ENCODE results near the gene GPR158. TPM values are rescaled to one million over a fixed set of nuclear protein-coding genes. Genes with fewer than 3 reads are reported as not detected.

Gene GPR158
- total RNA-seq, 1 experiment from 2014 or later = 0.24 TPM

DNA sequence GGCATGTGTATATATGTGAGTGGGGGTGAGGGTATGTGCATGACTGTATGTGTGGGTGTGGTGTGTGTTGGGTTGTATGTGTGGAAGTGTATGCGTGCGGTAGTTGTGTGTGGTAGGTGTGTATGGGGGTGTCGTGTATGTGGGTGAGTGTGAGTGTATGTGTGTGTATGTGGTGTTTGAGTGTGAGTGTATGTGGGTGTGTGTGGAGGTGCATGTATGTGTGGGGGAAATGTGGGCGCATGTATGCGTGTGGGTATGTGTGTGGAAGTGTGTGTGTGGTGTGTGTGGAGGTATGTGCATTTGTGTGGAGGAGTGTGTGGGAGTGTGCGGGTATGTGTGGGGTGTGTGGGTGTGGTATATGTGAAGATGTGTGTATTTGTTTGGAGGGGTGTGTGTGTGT, 269.5 kb downstream of the GPR158 start:
- H3K23me2 ChIP-seq (ENCODE audit: insufficient read length, low read depth, low read length, poor library complexity, severe bottlenecking) = no peaks in the 10 kb centered on the region
- H4K5ac ChIP-seq (ENCODE audit: insufficient read length, low read depth, low read length) = no peak overlapping the region
- no peak overlapping the region for H3K23ac ChIP-seq (ENCODE audit: insufficient read length, low read depth, low read length)
- H3K9me3 Mint-ChIP-seq = peaks cover 0 to 2% of the 10 kb centered on the region in 2 experiments; a peak in 2 of 5 replicates
- no peak overlapping the region for H3K18ac ChIP-seq (ENCODE audit: insufficient read length, low read depth, low read length)
- no peak overlapping the region for H3K14ac ChIP-seq (ENCODE audit: insufficient read depth, low read length)
- no peak overlapping the region for H3K4me2 ChIP-seq (ENCODE audit: insufficient read depth, insufficient read length, low read length)
- no peaks in the 10 kb centered on the region for H3K79me1 ChIP-seq (ENCODE audit: insufficient read depth, low read depth, low read length, poor library complexity, severe bottlenecking)
- no peak overlapping the region for H3K27ac ChIP-seq (ENCODE audit: insufficient read length, low read depth, low read length)
- no peak overlapping the region for H3K4me3 Mint-ChIP-seq
- no peak overlapping the region for H3K56ac ChIP-seq (ENCODE audit: insufficient read length, low read depth, low read length)
- H3K27ac Mint-ChIP-seq = no peak overlapping the region; a peak in 2 of 7 replicates
- no peak overlapping the region for H3K4ac ChIP-seq (ENCODE audit: low read depth, low read length)
- H3K9me3 ChIP-seq (ENCODE audit: control insufficient read depth, low read depth, low read length) = no peaks in the 10 kb centered on the region
- H2BK120ac ChIP-seq (ENCODE audit: low read depth, low read length, poor library complexity, severe bottlenecking) = no peak overlapping the region
- TF ChIP-seq, protein P1, sequence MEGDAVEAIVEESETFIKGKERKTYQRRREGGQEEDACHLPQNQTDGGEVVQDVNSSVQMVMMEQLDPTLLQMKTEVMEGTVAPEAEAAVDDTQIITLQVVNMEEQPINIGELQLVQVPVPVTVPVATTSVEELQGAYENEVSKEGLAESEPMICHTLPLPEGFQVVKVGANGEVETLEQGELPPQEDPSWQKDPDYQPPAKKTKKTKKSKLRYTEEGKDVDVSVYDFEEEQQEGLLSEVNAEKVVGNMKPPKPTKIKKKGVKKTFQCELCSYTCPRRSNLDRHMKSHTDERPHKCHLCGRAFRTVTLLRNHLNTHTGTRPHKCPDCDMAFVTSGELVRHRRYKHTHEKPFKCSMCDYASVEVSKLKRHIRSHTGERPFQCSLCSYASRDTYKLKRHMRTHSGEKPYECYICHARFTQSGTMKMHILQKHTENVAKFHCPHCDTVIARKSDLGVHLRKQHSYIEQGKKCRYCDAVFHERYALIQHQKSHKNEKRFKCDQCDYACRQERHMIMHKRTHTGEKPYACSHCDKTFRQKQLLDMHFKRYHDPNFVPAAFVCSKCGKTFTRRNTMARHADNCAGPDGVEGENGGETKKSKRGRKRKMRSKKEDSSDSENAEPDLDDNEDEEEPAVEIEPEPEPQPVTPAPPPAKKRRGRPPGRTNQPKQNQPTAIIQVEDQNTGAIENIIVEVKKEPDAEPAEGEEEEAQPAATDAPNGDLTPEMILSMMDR (conservative IDR thresholded peaks at IDR 0.05) = no peak
- H2BK12ac ChIP-seq (ENCODE audit: insufficient read length, low read depth, low read length) = no peak overlapping the region
- no peak overlapping the region for H3K9ac ChIP-seq (ENCODE audit: extremely low read depth, insufficient read length, low read length)
- H3K4me1 Mint-ChIP-seq = peaks cover 4 to 6% of the 10 kb centered on the region in 2 experiments
- no peak overlapping the region for H2AFZ ChIP-seq (ENCODE audit: low read length)
- H3K79me2 ChIP-seq (ENCODE audit: insufficient read depth, low read length) = no peaks in the 10 kb centered on the region
- H2BK5ac ChIP-seq (ENCODE audit: insufficient read length, low read length) = peak overlapping the region; percentile 31
- no peak overlapping the region for H2AK5ac ChIP-seq (ENCODE audit: insufficient read length, low read length)
- no peaks in the 10 kb centered on the region for H3K27me3 ChIP-seq (ENCODE audit: insufficient read depth, low read length)
- DNase-seq = no peak
- WGBS (ENCODE audit: extremely low coverage, insufficient read length, low lambda C conversion rate) = 100% methylated on average over 5 of the region's 6 CpGs
- H3K27me3 Mint-ChIP-seq (ENCODE audit: low read depth) = no peaks in the 10 kb centered on the region
- H3K4me1 ChIP-seq (ENCODE audit: insufficient read depth, low read length) = no peaks in the 10 kb centered on the region
- no peak overlapping the region for H4K8ac ChIP-seq (replicated peaks; ENCODE audit: insufficient read length, low read depth, low read length)
- peaks cover 0 to 2% (median 0%) of the 10 kb centered on the region in 3 experiments; a peak in 2 of 7 replicates for H3K36me3 Mint-ChIP-seq (ENCODE audit: insufficient read depth in 1 of 3, low read depth in 3 of 3)
- H4K20me1 ChIP-seq (ENCODE audit: control insufficient read depth, insufficient read depth, insufficient read length) = no peaks in the 10 kb centered on the region
- H2BK20ac ChIP-seq (ENCODE audit: low read depth, low read length, poor library complexity, severe bottlenecking) = no peak overlapping the region
- H3T11ph ChIP-seq (ENCODE audit: low read length) = no peak overlapping the region
- no peak overlapping the region for H2BK15ac ChIP-seq (ENCODE audit: low read depth, low read length)
- H4K91ac ChIP-seq (ENCODE audit: insufficient read length, low read depth, low read length) = no peak overlapping the region
